Medulla oblongata (tissue), 1 donor: Measurements from ENCODE around the gene WEE2.
A peak's percentile ranks its signal among the peaks of the same experiment; 100 is the strongest.

Experiments
- DNase-seq: peaks from one replicate; pipeline ENCODE4 v3.0.0-alpha.2; 2015; ENCODE audit errors: extremely low spot score

Gene WEE2

DNA sequence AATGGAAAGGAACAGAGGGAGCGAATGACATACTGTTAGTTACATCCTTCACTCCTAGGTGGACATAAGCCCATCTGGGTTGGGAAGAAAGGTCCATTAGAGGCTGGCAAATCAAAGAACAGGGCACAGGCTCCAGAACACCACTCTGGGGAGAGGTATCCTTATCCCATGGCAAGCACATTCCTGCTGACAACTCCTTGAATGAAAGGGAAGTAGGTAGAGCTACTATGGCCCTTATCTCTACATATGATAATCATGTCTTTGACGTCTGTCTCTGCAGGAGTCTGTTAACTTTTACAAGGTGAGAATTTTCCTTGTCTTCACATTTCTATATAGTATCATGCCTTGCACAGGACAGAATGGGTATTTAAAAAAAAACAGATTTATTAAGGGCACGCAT is 16.6 kb upstream of the WEE2 start:
- no peak for DNase-seq

DNA sequence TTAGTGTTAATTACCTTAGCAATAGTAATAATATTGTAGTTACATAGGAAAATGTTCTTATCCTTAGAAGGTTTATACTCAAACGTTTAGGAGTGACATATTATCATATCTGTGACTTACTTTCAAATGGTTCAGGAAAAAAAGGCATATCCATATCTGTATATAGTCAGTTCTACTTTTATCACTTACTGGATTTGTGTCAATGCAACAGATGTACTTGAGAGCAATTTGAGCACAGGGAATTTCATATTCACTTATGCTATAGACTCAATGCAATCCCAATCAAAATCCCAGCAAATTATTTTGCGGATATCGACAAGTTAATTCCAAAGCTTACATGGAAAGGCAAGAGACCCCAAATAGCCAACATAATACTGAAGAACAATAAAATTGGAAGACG is 16.2 kb upstream of the WEE2 start:
- DNase-seq = no peak

DNA sequence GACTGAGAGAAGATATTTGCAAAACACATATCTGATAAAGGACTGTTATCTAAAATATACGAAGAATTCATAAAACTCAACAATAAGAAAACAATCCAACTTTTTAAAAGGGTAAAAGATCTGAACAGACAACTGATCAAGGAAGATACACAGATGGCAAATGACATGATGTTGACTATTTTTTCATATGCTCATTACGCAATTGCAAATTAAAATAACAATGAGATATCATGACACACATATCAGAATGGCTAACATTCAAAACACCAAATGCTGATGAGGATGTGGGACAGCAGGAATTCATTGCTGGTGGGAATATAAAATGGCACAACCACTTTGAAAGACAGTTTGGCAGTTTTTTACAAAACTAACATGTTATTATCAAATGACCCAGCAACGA is 15.1 kb upstream of the WEE2 start:
- no peak for DNase-seq

DNA sequence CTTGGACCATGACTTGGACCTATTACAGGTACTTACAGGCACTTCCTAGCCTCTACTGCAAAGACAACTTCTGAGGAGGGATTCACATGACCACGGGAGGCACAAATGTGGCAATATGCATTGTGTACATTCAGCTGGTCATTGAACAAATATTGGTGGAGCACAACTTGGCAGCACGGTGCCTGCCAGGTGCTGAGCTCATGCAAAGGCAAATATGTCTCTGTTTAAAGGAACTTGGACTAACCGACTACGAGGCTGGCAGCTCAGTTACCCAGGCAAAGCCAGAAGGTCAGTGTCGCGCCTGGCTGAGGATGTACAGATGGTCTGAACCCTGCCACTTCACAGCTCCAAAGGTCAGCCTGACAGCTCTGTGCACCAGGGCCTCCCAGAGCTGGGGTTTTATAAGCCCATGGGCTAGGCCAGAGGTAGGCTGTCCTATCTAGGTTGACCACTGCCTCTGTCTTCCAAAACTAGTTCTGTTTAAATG is 12.3 kb upstream of the WEE2 start:
- DNase-seq = no peak

DNA sequence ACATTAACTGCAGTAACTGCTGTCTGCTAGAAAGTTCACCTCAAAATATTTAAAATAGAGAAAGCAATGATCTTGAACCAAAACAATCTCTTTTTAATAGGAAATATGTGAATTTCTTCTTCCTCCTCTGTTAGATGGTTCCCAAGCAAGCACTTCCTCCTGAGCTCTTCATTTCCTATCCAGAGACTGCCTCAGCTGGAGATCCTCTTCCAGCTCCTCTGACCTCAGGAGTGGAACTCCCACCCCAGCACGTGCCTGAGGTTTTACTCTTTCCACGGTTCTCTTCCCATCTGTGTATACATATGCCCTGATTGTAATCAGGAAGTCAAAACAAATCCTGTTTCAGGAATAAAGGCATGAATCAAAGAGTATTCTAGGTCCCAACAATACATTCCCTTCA is 11.8 kb upstream of the WEE2 start:
- no peak for DNase-seq

GRCh38 chr7:141697211-141697871 is 10.8 kb upstream of the WEE2 start:
- peak; percentile 77 for DNase-seq

- peak; percentile 57 for DNase-seq
These were observed 9.7 kb upstream of the WEE2 start for GRCh38 chr7:141698247-141699015.

DNA sequence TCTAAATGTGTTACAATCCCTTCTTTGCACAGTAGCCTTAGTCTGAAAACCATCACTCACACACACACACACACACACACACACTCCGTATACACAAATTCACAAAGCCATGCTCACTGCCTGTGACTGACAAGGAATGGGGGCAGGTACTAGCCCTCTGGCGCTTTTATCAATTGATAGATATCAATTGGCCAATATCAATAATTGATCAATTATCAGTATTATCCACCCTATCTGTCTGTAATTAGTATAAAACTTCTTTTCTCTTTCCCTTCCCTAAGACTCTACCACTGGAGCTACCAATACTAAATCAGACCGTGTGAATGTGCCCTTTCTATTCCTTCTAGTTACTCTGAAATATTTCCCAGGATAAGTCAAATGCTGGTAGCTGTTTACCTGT is 8.3 kb upstream of the WEE2 start:
- no peak for DNase-seq

- peak; percentile 53 for DNase-seq
These were observed 7.8 kb upstream of the WEE2 start for GRCh38 chr7:141700296-141700847.

- DNase-seq = peak; percentile 32
These were observed 7.2 kb upstream of the WEE2 start for GRCh38 chr7:141700848-141701371.

DNA sequence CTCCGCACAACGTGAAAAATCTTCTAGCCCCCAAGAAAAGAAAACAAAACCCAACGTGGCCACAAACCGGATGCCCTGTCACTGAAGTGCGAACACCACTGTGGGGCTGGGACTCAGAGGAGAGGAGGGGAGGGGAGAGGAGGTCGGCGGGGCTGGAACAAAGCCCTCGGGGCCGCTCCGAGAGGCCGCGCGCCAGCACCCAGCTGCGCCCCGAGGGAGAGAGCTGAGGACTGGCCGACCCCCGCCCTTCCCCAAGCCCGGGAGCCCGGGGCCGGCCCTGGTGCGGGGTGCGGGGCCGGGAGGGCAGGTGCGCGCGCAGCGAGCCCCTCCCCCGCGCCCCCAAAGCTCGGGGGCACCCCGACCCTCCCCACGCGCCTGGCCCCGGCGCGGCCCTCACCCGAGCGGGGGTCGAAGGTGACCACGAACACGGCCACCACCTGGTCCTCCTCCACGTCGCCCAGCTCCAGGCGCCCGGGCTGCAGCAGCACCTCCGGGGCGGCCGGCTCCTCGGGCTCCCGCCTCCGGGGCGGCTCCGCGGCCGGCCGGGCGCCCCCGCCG is 6.6 kb upstream of the WEE2 start:
- DNase-seq = peak; percentile 64

GRCh38 chr7:141702047-141702567 is 6.0 kb upstream of the WEE2 start, which contains the start of gene DENND11:
Gene DENND11, minus strand, starts transcription at chr7:141702166. Its CDS starts 13 bp downstream, at chr7:141702153.
- peak; percentile 47 for DNase-seq

DNA sequence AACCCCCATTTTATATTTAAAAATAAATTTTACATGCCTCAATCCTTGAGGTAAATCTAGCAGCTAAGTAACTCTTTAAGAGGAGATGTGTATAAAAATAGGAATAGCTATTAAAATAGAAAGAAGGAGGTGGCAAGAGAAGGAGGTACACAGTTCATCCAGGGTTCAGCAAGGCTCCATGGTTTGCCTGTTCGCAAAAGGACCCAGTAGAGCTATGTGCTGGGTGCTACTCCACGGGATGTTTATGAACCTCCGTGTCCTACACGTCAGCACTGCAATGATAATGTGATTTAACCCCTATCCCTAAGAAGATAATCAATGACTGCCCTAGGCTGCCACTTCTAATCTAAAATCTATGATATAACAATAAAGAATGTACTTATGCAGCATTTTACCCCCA is 5.3 kb upstream of the WEE2 start:
- DNase-seq = no peak

GRCh38 chr7:141704112-141704511 is 4.0 kb upstream of the WEE2 start:
- DNase-seq = no peak

DNA sequence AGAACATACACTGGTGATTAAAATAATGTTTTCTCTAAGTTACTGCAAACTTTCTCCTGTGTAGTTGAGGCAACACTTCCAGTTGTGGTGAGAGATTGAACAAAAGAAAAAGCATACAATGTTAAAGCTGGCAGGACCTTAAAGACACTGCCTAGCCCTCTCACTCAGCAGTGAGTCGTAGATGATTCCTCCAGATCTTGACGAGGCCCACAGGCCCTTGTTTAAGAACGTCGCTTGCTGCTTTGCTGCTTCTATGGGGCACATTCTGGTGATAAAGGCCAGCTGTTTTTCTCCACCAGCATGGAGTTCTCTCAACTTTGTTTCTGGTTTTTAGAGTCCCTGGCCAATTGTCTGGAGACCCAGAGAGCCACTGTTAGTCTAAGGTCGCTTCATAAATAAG is 3.4 kb upstream of the WEE2 start:
- DNase-seq = no peak

DNA sequence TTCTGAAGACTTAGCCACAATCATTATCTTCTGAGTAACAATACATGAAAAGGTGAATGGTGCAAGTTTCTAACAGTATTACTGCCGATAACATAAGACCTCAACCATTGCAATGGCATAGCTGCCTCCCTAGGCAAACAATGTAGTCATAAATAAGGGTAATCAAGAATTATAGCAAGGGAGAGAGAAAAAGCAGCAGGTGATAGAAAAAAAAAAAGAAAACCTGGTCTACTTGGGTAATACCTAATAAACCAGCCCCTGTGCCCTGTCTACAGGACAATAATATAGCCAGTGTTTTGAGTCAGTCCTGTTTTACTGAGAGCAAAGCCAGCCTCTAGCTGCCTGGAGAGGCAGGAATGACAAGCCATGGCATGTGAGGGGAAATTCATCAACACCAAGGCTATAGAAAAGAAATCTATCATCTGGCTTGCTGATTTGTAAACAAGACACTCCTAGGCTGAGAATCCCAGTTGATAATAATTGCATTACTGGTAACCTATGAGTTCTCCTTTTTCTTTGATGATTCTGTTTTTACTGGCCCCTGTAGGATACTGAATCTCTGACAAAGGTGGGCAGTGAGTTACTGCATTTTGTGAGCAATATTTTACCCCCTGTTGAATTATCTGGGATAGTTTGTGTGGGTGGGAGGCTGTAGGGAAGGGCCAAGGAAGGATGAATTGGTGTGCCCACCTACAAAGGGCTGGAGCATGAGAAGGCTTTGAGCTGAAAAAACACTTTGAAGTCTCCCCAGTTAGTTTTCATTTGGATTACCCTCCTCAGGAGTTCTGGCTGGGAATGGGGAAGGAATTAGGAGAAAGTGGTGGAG is 1.7 kb upstream of the WEE2 start:
- DNase-seq = no peak

- no peak for DNase-seq
These were observed 1.2 kb downstream of the WEE2 start for GRCh38 chr7:141709318-141709717.

GRCh38 chr7:141709749-141710148 is 1.6 kb downstream of the WEE2 start:
- DNase-seq = no peak

DNA sequence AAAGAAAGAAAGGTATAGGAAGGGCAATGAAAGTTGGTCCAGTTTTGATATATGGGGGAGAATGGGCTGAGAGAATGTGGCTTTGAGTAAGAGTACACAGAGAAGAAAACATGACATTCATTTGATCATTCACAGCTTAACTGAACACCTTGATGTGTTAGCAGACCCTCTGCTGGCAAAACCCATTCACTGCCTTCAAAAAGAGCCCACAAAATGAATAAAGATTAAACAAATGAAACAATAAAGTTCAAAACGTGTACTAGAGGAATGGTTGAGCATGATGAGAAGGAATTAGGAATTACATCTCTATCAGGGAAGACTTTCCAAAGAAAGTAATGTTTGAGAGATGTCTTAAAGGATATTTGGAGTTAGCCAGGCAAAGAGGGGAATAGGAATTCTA is 2.1 kb downstream of the WEE2 start:
- no peak for DNase-seq

GRCh38 chr7:141712603-141713255 is 4.6 kb downstream of the WEE2 start:
- no peak for DNase-seq

DNA sequence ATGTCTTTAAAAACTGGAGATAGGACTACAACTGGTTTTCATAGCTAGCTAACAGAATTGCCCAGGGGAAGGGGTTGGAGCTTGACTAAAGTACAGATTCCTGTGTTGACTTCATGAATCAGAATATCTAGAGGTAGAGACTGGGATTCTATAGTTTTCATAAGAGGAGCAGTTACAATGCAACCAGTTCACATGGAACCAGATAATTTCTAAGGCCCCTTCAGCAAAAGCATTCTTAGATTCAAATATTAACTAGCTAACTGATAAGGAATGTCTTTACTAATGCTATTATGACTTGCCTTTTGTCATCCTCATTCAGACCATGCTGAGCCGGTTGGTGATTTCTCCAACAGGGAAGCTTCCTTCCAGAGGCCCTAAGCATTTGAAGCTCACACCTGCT is 5.7 kb downstream of the WEE2 start:
- DNase-seq = no peak
